Measurements from ENCODE around the gene DEUP1. TPM values are rescaled to one million over a fixed set of nuclear protein-coding genes. Genes with fewer than 3 reads are reported as not detected.
"Not testable (repeated sequence)": the region's sequence is repeated elsewhere in the genome, so short reads cannot be mapped to it uniquely, and the experiment has no call there.

The DEUP1 gene
- total and polyA plus RNA-seq, 2 donors (not counting 1 experiment from before 2014, with no cell fraction given), result not detected

DNA sequence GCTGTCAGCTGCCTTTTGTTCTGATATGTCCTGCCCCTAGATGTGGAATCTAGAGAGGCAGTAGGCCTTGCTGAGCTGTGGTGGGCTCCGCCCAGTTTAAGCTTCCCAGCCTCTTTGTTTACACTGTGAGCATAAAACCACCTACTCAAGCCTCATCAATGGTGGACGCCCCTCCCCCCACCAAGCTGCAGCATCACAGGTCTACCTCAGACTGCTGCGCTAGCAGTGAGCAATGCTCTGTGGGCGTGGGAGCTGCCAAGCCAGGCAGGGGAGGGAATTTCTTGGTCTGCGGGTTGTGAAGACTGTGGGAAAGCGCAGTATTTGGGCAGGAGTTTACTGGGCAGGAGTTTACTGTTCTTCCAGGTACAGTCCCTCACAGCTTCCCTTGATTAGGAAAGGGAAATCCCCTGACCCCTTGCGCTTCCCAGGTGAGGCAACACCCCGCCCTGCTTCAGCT lies 114.1 kb downstream of the DEUP1 start:
- intact Hi-C loops (cut with micrococcal nuclease), result no loop called here
- TF ChIP-seq EZH2 (IDR thresholded peaks at IDR 0.05; ENCODE audit: borderline replicate concordance, insufficient read depth, low read depth, low read length, poor library complexity, severe bottlenecking) (no peak), CTCF (IDR thresholded peaks at IDR 0.05) (no peak)
- peaks cover 4% of the 10 kb centered on the region for H3K9me3 Mint-ChIP-seq (ENCODE audit: insufficient read depth)
- Histone ChIP-seq H2AFZ (ENCODE audit: insufficient read depth, low read depth, low read length, poor library complexity, severe bottlenecking) (no peak overlapping the region), H3K27me3 (replicated peaks in 1 of 4; ENCODE audit: control extremely low read depth in 1 of 4, control insufficient read depth in 3 of 4, insufficient read depth in 4 of 4, low read length in 3 of 4) (no peaks in the 10 kb centered on the region), H3K79me2 (ENCODE audit: control insufficient read depth, insufficient read depth, low read length) (no peaks in the 10 kb centered on the region), H3K27ac (ENCODE audit: low read length in 2 of 2) (no peak overlapping the region), H3K9ac (ENCODE audit: low read length) (no peak overlapping the region), H4K20me1 (ENCODE audit: control insufficient read depth, insufficient read depth, low read length, poor library complexity, severe bottlenecking) (no peaks in the 10 kb centered on the region), H3K9me3 (ENCODE audit: control extremely low read depth in 1 of 3, control insufficient read depth in 2 of 3, insufficient read depth in 1 of 3, low read length in 2 of 3) (peaks cover 0 to 8% (median 0%) of the 10 kb centered on the region in 3 donors), H3K4me2 (replicated peaks; ENCODE audit: low read depth, low read length, poor library complexity, severe bottlenecking) (no peak overlapping the region), H3K4me3 (ENCODE audit: control extremely low read depth in 1 of 5, extremely low read depth in 1 of 5, insufficient read depth in 1 of 5, low read depth in 2 of 5, low read length in 4 of 5) (no peak overlapping the region), H3K4me1 (ENCODE audit: control insufficient read depth in 2 of 2, insufficient read depth in 2 of 2, low read length in 2 of 2) (no peaks in the 10 kb centered on the region), H3K36me3 (replicated peaks in 1 of 2; ENCODE audit: control extremely low read depth in 1 of 2, control insufficient read depth in 1 of 2, extremely low read depth in 1 of 2, insufficient read depth in 2 of 2, low read length in 1 of 2) (no peaks in the 10 kb centered on the region)
- 96% methylated on average over 5 of the region's 8 CpGs for WGBS (ENCODE audit: insufficient coverage)
- ATAC-seq (ENCODE audit: low read depth), result no peak
- no peaks in the 10 kb centered on the region for H3K4me1 Mint-ChIP-seq
- no peak for DNase-seq
- POLR2A ChIA-PET, result no interaction called here
- H3K4me3 Mint-ChIP-seq, result no peak overlapping the region
- CTCF ChIA-PET, result no interaction called here
- peaks cover 5% of the 10 kb centered on the region for H3K27me3 Mint-ChIP-seq
- no peak overlapping the region for H3K27ac Mint-ChIP-seq

- ATAC-seq (ENCODE audit: low read depth), result no peak
- Mint-ChIP-seq H3K4me1 (no peaks in the 10 kb centered on the region), H3K27me3 (peaks cover 12% of the 10 kb centered on the region), H3K4me3 (no peak overlapping the region), H3K9me3 (ENCODE audit: insufficient read depth) (peaks cover 4% of the 10 kb centered on the region), H3K27ac (no peak overlapping the region)
- TF ChIP-seq EZH2 (IDR thresholded peaks at IDR 0.05; ENCODE audit: borderline replicate concordance, insufficient read depth, low read depth, low read length, poor library complexity, severe bottlenecking), result no peak
- TF ChIP-seq CTCF (IDR thresholded peaks at IDR 0.05), result no peak
- Histone ChIP-seq H2AFZ (ENCODE audit: insufficient read depth, low read depth, low read length, poor library complexity, severe bottlenecking) (no peak overlapping the region), H3K4me1 (ENCODE audit: control insufficient read depth in 2 of 2, insufficient read depth in 2 of 2, low read length in 2 of 2) (no peaks in the 10 kb centered on the region), H3K27ac (ENCODE audit: low read length in 2 of 2) (no peak overlapping the region), H3K79me2 (ENCODE audit: control insufficient read depth, insufficient read depth, low read length) (no peaks in the 10 kb centered on the region), H3K9ac (ENCODE audit: low read length) (no peak overlapping the region), H3K4me2 (replicated peaks; ENCODE audit: low read depth, low read length, poor library complexity, severe bottlenecking) (no peak overlapping the region), H3K36me3 (replicated peaks in 1 of 2; ENCODE audit: control extremely low read depth in 1 of 2, control insufficient read depth in 1 of 2, extremely low read depth in 1 of 2, insufficient read depth in 2 of 2, low read length in 1 of 2) (no peaks in the 10 kb centered on the region), H3K4me3 (ENCODE audit: control extremely low read depth in 1 of 5, extremely low read depth in 1 of 5, insufficient read depth in 1 of 5, low read depth in 2 of 5, low read length in 4 of 5) (no peak overlapping the region), H4K20me1 (ENCODE audit: control insufficient read depth, insufficient read depth, low read length, poor library complexity, severe bottlenecking) (no peaks in the 10 kb centered on the region), H3K9me3 (ENCODE audit: control extremely low read depth in 1 of 3, control insufficient read depth in 2 of 3, insufficient read depth in 1 of 3, low read length in 2 of 3) (no peaks in the 10 kb centered on the region), H3K27me3 (replicated peaks in 1 of 4; ENCODE audit: control extremely low read depth in 1 of 4, control insufficient read depth in 3 of 4, insufficient read depth in 4 of 4, low read length in 3 of 4) (no peaks in the 10 kb centered on the region)
- intact Hi-C loops (cut with micrococcal nuclease), result no loop called here
- no peak for DNase-seq
- WGBS (ENCODE audit: insufficient coverage), result 99% methylated on average over 9 of the region's 9 CpGs
- ChIA-PET POLR2A (no interaction called here), CTCF (interaction anchor here (0.6 kb wide), 1 partner anchor 284 kb away, joined by 5 read pairs; no protein-coding TSS in a partner anchor)
These were observed 127.7 kb downstream of the DEUP1 start for GRCh38 chr11:93458286-93458685.

DNA sequence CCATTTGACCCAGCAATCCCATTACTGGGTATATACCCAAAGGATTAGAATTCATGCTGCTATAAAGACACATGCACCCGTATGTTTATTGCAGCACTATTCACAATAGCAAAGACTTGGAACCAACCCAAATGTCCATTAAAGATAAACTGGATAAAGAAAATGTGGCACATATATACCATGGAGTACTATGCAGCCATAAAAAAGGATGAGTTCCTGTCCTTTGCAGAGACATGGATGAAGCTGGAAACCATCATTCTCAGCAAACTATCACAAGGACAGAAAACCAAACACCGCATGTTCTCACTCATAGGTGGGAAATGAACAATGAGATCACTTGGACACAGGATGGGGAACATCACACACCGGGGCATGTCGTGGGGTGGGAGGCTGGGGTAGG lies 133.1 kb downstream of the DEUP1 start:
- intact Hi-C loops (cut with micrococcal nuclease), result not testable (repeated sequence)

More for the DNA sequence above, 133.1 kb downstream of the DEUP1 start:
- H3K4me1 ChIP-seq (ENCODE audit: control insufficient read depth in 2 of 2, insufficient read depth in 2 of 2, low read length in 2 of 2); H3K27me3 Mint-ChIP-seq; H3K27ac Mint-ChIP-seq; POLR2A ChIA-PET; H3K79me2 ChIP-seq (ENCODE audit: control insufficient read depth, insufficient read depth, low read length); H3K9me3 Mint-ChIP-seq (ENCODE audit: insufficient read depth); H4K20me1 ChIP-seq (ENCODE audit: control insufficient read depth, insufficient read depth, low read length, poor library complexity, severe bottlenecking); CTCF ChIA-PET; H3K4me3 Mint-ChIP-seq; H3K4me2 ChIP-seq (replicated peaks; ENCODE audit: low read depth, low read length, poor library complexity, severe bottlenecking); H3K36me3 ChIP-seq (replicated peaks in 1 of 2; ENCODE audit: control extremely low read depth in 1 of 2, control insufficient read depth in 1 of 2, extremely low read depth in 1 of 2, insufficient read depth in 2 of 2, low read length in 1 of 2); DNase-seq; H3K27ac ChIP-seq (ENCODE audit: low read length in 2 of 2); H3K27me3 ChIP-seq (replicated peaks in 1 of 4; ENCODE audit: control extremely low read depth in 1 of 4, control insufficient read depth in 3 of 4, insufficient read depth in 4 of 4, low read length in 3 of 4); H3K4me3 ChIP-seq (ENCODE audit: control extremely low read depth in 1 of 5, extremely low read depth in 1 of 5, insufficient read depth in 1 of 5, low read depth in 2 of 5, low read length in 4 of 5); ATAC-seq (ENCODE audit: low read depth); H3K4me1 Mint-ChIP-seq; H3K9ac ChIP-seq (ENCODE audit: low read length); H3K9me3 ChIP-seq (ENCODE audit: control extremely low read depth in 1 of 3, control insufficient read depth in 2 of 3, insufficient read depth in 1 of 3, low read length in 2 of 3); H2AFZ ChIP-seq (ENCODE audit: insufficient read depth, low read depth, low read length, poor library complexity, severe bottlenecking): not testable (repeated sequence)
- WGBS (ENCODE audit: insufficient coverage), result 100% methylated on average over 1 of the region's 4 CpGs
